Panc1 (cell line): ENCODE data around the gene PHLDA3. TPM values are rescaled to one million over a fixed set of nuclear protein-coding genes. Genes with fewer than 3 reads are reported as not detected.

ENCODE experiments used
- ATAC-seq: fragments of 200-7000 bp; cut with Tn5 transposase; 2 replicates; pipeline ENCODE4 v1.9.1; 2020; ENCODE audit warnings: mild to moderate bottlenecking, moderate library complexity
- BruUV-seq: library from RNA; stranded (reverse); fragments of 400-500 nt; replicated peaks from 2 replicates; lab custom pipeline; 2021; lab: Mats Ljungman, UMichigan
- CTCF ChIA-PET: fragments of 300-600 bp; sonication (Branson Sonifier 250); formaldehyde crosslinking; loops from one replicate; lab custom pipeline; 2022; ENCODE audit warnings: antibody characterized with exemption; lab: Charles Lee
- POLR2A ChIA-PET: fragments of 300-600 bp; sonication (Branson Sonifier 250); formaldehyde crosslinking; loops from one replicate; lab custom pipeline; 2022; ENCODE audit warnings: antibody characterized with exemption; lab: Charles Lee
- DNase-seq: peaks from one replicate; pipeline ENCODE4 v3.0.0-alpha.2; 2010; ENCODE audit warnings: low read depth, low spot score
- H3K27ac ChIP-seq: 2 replicates; pipeline ENCODE4 v1.5.1; 2011; ENCODE audit warnings: mild to moderate bottlenecking, low read length, inconsistent platforms
- H3K27me3 ChIP-seq: fragments of 200-500 bp; sonication (Bioruptor generic); 2 replicates; pipeline ENCODE4 v1.6.0; 2014; ENCODE audit warnings: low read length, inconsistent platforms; ENCODE audit not compliant: control insufficient read depth, insufficient read depth
- H3K36me3 ChIP-seq: fragments of 200-500 bp; sonication (Bioruptor generic); 2 replicates; pipeline ENCODE4 v1.5.1; 2014; ENCODE audit warnings: inconsistent platforms, mild to moderate bottlenecking, low read length, moderate library complexity; ENCODE audit not compliant: control insufficient read depth, insufficient read depth
- H3K4me1 ChIP-seq: 2 replicates; pipeline ENCODE4 v1.5.1; 2011; ENCODE audit warnings: inconsistent platforms, mild to moderate bottlenecking, low read length, moderate library complexity; ENCODE audit not compliant: control insufficient read depth, insufficient read depth
- H3K4me3 ChIP-seq, 2 experiments: 2 replicates each; pipeline ENCODE4 v1.5.1; 2011 to 2012; ENCODE audit warnings: low read depth in 2 of 2, low read length in 2 of 2, mild to moderate bottlenecking in 2 of 2, inconsistent platforms in 1 of 2, moderate library complexity in 1 of 2
- H3K9me3 ChIP-seq: fragments of 200-500 bp; sonication (Bioruptor generic); 2 replicates; pipeline ENCODE4 v1.5.1; 2014; ENCODE audit warnings: low read depth, mild to moderate bottlenecking, inconsistent platforms, low read length, moderate library complexity; ENCODE audit not compliant: control insufficient read depth, insufficient read depth
- POLR2AphosphoS5 ChIP-seq: IDR thresholded peaks from 2 replicates; pipeline ENCODE4 v1.6.1; 2012; ENCODE audit warnings: mild to moderate bottlenecking, low read depth, low read length, moderate library complexity
- SIN3A ChIP-seq: IDR thresholded peaks from 2 replicates; pipeline ENCODE4 v1.6.1; 2012; ENCODE audit warnings: low read depth, mild to moderate bottlenecking, low read length, moderate library complexity, borderline replicate concordance; ENCODE audit not compliant: insufficient read depth
- TCF7L2 ChIP-seq: IDR thresholded peaks from 2 replicates; pipeline ENCODE4 v1.6.1; 2011; ENCODE audit warnings: mild to moderate bottlenecking, low read depth, low read length, inconsistent platforms
- in situ Hi-C: cut with HindIII; loops from 2 replicates; pipeline ENCODE4 v1.10.0; 2016; ENCODE audit warnings: low sequenced_read_pairs, low pct_unique_long_range_greater_than_20kb
- intact Hi-C: fragments of 100-400 bp; cut with micrococcal nuclease; formaldehyde crosslinking; loops from one replicate; pipeline ENCODE4 v1.10.0; 2022; ENCODE audit not compliant: unreplicated experiment
- total RNA-seq: library from RNA; stranded (reverse); gene quantifications from one replicate; pipeline ENCODE4 v1.2.1, GENCODE V29; 2021; ENCODE audit not compliant: unreplicated experiment
- TF ChIP-seq, protein P1 (sequence below), 2 experiments: IDR thresholded peaks; 2 replicates each; pipeline ENCODE4 v1.6.1; 2011 to 2012; ENCODE audit warnings: low read depth in 2 of 2, control low read depth in 1 of 2, low read length in 1 of 2, mild to moderate bottlenecking in 1 of 2, moderate library complexity in 1 of 2; ENCODE audit not compliant: insufficient read depth in 1 of 2
- TF ChIP-seq, protein P2 (sequence below): fragments of 450-650 bp; IDR thresholded peaks from 2 replicates; pipeline ENCODE4 v1.5.1; 2017; ENCODE audit warnings: mild to moderate bottlenecking

PHLDA3 gene
- total RNA-seq, 1 experiment from 2014 or later = 12.3 TPM

DNA sequence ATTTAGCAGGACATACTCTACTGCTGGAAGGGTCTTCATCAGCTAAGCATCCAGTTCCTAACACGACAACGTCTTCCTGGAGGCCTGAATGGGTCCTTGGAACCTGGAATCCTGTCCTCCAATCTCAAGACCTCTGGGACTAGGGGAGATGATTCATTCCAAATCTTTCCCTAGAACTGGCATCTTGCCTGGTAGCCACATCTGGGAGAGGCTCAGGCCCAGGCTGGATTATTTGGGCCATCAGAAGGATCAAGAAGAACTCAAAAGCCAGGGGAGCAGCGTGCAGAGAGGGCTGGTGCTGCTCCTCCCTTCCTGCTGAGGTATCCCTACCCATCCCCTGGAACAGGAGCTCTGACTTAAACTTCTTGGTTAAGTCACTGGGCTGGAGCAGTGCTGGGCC is 2.8 kb upstream of the PHLDA3 start:
- intact Hi-C loops (no loop called here), in situ Hi-C loops (no loop called here)
- ATAC-seq = no peak
- TF ChIP-seq, protein P1, sequence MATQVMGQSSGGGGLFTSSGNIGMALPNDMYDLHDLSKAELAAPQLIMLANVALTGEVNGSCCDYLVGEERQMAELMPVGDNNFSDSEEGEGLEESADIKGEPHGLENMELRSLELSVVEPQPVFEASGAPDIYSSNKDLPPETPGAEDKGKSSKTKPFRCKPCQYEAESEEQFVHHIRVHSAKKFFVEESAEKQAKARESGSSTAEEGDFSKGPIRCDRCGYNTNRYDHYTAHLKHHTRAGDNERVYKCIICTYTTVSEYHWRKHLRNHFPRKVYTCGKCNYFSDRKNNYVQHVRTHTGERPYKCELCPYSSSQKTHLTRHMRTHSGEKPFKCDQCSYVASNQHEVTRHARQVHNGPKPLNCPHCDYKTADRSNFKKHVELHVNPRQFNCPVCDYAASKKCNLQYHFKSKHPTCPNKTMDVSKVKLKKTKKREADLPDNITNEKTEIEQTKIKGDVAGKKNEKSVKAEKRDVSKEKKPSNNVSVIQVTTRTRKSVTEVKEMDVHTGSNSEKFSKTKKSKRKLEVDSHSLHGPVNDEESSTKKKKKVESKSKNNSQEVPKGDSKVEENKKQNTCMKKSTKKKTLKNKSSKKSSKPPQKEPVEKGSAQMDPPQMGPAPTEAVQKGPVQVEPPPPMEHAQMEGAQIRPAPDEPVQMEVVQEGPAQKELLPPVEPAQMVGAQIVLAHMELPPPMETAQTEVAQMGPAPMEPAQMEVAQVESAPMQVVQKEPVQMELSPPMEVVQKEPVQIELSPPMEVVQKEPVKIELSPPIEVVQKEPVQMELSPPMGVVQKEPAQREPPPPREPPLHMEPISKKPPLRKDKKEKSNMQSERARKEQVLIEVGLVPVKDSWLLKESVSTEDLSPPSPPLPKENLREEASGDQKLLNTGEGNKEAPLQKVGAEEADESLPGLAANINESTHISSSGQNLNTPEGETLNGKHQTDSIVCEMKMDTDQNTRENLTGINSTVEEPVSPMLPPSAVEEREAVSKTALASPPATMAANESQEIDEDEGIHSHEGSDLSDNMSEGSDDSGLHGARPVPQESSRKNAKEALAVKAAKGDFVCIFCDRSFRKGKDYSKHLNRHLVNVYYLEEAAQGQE (IDR thresholded peaks at IDR 0.05; ENCODE audit: insufficient read depth in 1 of 2, low read depth in 2 of 2, low read length in 1 of 2) = no peak
- TF ChIP-seq, protein P2, sequence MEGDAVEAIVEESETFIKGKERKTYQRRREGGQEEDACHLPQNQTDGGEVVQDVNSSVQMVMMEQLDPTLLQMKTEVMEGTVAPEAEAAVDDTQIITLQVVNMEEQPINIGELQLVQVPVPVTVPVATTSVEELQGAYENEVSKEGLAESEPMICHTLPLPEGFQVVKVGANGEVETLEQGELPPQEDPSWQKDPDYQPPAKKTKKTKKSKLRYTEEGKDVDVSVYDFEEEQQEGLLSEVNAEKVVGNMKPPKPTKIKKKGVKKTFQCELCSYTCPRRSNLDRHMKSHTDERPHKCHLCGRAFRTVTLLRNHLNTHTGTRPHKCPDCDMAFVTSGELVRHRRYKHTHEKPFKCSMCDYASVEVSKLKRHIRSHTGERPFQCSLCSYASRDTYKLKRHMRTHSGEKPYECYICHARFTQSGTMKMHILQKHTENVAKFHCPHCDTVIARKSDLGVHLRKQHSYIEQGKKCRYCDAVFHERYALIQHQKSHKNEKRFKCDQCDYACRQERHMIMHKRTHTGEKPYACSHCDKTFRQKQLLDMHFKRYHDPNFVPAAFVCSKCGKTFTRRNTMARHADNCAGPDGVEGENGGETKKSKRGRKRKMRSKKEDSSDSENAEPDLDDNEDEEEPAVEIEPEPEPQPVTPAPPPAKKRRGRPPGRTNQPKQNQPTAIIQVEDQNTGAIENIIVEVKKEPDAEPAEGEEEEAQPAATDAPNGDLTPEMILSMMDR = no peak
- TF ChIP-seq TCF7L2 (no peak), POLR2AphosphoS5 (no peak), SIN3A (no peak)
- H3K4me1 ChIP-seq = no peaks in the 10 kb centered on the region; the same call in 1 of the 2 replicates
- BruUV-seq = no TSS peak
- H3K27me3 ChIP-seq = no peaks in the 10 kb centered on the region
- POLR2A ChIA-PET = no interaction called here
- no peak overlapping the region for H3K4me3 ChIP-seq
- no peaks in the 10 kb centered on the region for H3K9me3 ChIP-seq
- CTCF ChIA-PET = interaction anchor here (0.7 kb wide), 1 partner anchor 10 kb away, joined by 14 read pairs; no protein-coding TSS in a partner anchor
- H3K36me3 ChIP-seq = no peaks in the 10 kb centered on the region
- H3K27ac ChIP-seq = no peak overlapping the region
- DNase-seq = no peak

DNA sequence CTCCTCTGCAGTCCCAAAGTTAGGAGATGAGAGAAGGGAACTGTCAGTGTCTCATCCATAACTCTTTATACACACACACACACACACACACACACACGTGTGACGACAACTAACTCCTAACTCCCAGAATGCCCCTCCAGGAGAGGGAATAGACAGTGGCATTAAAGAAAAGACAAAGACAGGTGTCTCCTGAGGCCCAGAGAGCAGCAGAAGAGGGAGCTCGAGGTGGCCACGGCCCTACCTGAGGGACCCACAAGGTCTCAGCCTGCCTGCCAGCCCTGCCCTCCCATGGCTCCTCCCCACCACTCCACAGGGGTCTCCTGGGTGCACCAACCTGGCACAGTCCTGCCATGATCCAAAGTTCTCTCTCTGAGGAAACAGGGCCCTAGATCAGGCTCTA is 1.6 kb upstream of the PHLDA3 start:
- Histone ChIP-seq H3K4me1 (no peaks in the 10 kb centered on the region), H3K27me3 (no peaks in the 10 kb centered on the region), H3K4me3 (no peak overlapping the region), H3K36me3 (no peaks in the 10 kb centered on the region), H3K27ac (no peak overlapping the region), H3K9me3 (no peaks in the 10 kb centered on the region)
- intact Hi-C loops = no loop called here
- no peak for DNase-seq
- in situ Hi-C loops = no loop called here
- no peak for TF ChIP-seq TCF7L2
- TF ChIP-seq POLR2AphosphoS5 = no peak
- TF ChIP-seq, protein P1 (IDR thresholded peaks at IDR 0.05; ENCODE audit: insufficient read depth in 1 of 2, low read depth in 2 of 2, low read length in 1 of 2) = no peak
- no peak for TF ChIP-seq SIN3A
- POLR2A ChIA-PET = no interaction called here
- BruUV-seq = no TSS peak
- CTCF ChIA-PET = no interaction called here
- no peak for ATAC-seq
